HG02759 (cell line): ENCODE results near the gene PPP1R2C.

Source experiments
- ATAC-seq: cut with Tn5 transposase; IDR thresholded peaks from one replicate; pipeline ENCODE4 v1.9.1; 2021; ENCODE audit warnings: mild to moderate bottlenecking, moderate library complexity; ENCODE audit not compliant: unreplicated experiment

PPP1R2C gene

DNA sequence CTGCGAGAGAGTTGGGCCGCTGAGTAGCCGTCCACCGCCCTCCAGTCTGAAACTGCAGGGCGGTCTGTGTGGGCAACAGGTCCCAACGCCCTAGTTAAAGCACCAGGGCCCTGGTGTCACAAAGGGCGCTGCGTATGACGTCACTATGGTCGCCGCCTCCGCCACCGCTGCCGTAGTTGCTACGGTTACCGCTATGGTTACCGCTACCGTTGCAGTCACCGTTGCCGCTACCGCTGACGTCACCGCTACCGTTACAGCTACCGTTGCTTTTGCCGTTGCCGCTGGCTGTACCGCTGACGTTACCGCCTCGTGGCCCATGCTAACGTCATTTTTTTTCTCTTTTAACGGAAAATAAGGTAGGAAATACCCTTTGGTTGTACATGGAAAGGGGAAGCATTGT is at the start of gene PPP1R2C:
TSS of gene PPP1R2C (minus strand) at position 68 of the 400 bp plus-strand sequence. CDS start 84 bp downstream, outside the sequence.
- ATAC-seq = no peak

DNA sequence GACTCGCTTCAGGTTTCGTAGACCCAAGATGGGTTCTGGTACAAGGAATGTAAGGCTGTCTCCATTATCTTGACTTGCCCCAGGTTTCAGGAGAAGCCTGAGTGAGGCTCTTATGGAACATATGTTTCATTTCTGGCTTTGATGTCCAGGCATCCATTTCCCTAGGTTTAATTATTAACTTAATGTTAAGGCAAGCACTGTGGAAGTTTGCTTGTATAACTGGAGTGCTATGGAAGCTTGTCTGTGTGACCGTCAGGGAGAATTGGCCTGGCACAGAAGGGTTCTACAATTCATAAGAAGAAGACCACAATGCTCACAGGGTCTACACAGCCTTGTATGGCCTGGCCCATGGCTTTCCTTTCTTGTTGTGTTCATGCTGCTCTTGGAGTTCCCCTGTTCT is 47.2 kb upstream of the PPP1R2C start:
- no peak for ATAC-seq

DNA sequence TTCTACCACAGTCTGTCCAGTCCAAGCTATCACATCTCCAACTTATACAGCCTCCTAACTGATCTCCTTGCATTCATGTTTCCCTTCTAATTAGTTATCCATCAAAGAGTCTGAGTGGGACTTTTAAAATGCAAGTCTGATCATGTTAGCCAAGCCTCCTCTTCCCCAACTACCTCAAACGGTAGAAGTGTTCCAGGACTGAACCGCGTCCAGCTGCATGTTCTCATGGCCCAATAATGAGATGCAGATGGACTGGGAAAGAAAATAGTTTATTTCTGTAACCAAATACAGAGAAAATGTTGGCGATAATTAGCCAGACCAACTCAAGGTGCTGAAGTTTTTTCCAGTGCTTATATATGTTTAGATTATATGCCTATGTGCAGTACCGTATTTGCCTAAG is 46.6 kb upstream of the PPP1R2C start:
- ATAC-seq = no peak

DNA sequence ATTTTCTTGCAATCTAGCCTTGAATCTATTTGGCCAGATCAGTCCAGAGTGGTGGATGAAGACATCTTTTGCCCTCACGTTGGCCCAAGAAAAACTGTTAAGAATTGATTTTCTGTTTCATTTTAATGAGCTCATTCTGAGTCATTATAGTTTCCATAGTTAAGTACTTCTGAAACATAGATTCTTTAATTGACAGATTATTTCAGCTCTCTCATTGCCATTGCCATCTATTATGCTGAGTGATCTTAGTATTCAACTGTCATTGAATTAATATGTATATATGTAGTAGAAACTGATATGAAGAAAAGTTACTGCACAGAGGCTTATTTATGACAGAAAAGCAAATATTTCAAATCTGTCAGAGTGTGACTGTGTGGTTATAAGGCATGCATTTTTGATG is 45.5 kb upstream of the PPP1R2C start:
- no peak for ATAC-seq

DNA sequence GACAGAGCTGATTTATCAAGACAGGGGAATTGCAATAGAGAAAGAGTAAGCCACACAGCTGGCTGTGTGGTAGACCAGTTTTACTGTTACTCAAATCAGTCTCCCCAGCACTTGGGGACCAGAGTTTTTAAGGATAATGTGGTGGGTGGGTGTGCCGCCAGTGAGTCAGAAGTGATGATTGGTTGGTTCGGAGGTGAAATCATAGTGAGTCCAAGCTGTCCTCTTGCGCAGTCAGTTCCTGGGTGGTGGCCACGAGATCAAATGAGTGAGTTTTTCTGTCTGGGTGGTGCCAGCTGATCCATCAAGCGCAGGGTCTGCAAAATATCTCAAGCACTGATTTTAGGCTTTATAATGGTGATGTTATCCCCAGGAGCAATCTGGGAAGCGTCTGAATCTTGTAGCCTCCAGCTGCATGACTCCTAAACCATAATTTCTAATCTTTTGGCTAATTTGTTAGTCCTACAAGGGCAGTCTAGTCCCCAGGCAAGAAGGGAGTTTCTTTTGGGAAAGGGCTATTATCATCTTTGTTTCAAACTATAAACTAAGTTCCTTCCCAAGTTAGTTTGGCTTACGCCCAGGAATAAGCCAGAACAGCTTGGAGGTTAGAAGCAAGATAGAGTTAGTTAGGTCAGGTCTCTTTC is 44.0 kb upstream of the PPP1R2C start:
- ATAC-seq = no peak

DNA sequence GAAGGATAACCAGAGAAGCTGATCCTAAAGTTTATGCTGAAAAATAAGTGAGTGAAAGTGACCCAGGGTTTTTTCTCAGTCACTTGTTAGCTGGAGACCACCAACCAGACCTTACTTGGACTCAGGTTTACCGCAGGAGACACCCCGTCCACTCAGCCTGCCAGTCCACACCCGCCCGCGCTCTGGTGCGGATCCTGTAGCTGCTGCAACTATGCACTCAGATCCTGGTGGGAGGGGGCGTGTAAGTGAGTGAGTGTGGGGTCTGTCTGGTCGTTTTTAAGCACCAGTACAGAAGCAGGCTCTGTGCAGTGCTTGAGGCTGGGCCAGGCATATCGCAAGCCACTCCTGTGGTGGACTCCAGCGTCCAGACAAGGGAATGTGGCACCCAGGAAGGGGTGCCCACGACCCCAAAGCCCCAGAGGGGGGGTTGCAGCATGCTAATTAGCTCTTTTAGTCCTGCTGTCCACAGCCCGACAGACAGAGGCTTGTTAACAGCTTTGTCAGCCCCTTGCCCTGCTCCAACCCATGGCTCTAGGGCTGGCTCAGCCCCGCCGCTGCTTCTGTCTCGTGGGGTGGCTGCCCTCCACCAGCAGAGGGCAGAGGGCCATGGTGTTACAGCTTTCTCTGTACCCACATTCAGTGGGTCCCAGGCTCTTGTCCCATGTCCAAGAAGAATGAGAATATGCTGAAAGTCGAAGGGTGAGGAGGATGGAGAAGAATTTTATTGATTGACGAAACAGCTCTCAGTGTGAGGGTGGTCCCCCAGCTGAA is 40.4 kb upstream of the PPP1R2C start:
- no peak for ATAC-seq

DNA sequence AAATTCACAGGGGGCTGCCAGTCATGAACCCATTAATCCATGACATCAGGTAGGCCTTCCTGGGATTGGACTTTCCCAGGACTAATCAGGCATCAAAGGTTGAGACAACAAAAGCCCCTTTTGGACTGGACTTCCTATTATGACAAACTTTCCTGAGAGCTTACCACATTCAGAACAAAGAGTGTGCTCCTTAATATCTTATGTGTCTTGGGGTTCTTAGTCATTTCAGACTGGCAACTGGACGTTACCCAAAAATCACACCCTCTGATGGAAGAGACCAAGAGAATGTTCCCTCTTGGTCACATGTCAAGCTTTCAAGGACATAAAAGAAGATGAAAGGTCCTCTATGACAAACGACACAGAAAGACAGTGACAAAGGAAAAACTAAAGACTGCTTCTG is 31.6 kb upstream of the PPP1R2C start:
- no peak for ATAC-seq

DNA sequence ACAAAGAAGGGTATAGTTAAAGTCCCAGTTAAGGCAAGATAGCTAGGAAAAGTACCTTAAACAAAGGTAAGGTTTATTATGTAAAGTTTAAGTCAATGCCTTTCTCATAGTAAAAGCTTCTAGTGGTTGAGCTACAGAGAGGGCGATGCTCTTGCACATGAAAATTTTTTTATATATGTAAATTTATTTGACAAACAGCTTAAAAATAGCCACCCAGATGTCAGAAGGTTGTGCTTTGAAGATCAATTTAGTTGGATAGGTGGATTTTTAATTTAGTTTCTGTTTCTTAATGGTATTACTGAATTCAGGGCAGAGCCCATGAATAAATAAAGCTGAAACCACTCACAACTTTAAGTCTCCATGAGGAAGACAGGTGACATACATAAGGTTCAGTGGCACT is 29.4 kb upstream of the PPP1R2C start:
- no peak for ATAC-seq

DNA sequence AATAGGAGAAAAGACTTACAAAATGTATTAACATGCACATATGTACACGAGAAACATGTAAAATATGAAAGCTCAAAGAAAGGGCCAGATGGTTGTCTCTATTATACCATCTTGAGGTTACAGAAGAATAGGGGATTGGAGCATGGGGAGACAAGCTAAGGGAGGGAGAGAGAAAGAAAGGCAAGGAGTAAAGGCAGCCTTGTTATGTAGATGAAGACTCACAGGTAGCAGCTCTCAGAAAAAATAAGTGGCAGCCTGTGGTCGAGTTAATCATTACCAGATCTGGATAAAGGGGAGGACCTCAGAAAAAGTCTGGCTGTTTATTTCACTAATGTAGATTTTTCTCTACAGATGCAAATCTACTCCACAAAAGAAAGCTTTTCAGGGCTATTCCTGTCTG is 26.6 kb upstream of the PPP1R2C start:
- no peak for ATAC-seq

DNA sequence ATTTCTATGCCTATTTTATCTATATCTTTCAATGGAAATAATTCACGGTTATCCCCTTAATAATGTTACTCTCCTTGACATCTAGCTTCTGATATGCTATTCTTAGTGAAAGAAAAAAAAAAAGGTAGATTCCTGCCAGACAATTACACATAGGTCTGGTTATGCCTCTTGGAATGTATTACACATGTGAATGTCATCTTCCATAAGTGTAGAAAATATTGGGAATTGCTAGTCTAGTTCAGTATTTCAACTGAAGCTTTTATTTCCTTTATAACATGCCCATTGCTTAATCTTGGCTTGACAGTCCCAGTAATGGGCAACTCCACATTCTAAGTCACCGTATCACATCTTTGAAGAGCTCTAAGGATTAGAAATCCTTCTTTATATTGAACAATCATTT is 25.4 kb upstream of the PPP1R2C start:
- ATAC-seq = no peak

DNA sequence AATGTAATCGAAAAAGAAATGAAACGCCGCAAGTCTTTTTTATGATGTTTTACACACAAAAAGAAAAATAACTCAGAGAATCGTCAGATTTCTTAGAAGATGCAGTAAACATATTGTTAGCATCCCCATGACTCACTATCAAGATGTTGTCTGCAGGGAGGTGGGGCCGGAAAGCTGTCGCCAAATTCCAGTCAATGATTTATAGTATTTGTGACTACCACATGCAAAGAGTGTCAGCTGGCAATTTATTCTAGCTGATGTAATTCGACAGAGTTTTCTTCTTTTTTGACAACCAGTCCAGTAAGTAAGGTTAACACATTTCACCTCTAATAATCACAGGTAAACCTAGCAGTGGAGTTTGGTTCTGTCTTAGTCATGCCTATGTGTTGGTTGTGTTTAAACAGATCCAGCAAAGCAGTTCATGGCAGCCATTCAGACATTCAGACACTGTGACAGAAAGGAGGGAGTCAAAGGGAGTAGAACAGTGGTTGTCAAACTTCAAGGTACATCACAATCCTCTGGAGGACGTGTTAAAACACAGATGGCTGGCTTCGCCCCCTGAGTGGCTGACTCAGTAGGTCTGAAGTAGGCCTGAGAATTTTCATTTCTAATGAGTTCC is 19.8 kb upstream of the PPP1R2C start:
- no peak for ATAC-seq

DNA sequence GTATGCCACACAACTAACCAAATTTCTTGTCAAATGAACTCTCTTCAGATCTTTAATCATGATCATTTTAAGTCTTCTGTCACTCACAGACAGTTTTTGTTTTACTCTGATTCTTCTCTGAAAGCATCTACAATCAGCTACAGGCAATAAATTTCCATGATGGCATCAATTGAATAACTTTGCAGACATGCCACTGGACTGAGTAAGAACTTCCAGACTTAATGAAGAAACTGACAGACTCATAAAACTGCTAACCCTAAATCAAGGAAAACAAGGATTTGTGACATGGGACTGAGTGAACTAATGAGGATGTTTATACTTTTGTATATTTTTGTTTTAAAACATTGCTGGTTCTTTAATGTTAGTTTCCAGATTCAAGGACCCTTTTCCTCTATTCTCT is 5.5 kb upstream of the PPP1R2C start:
- ATAC-seq = no peak

DNA sequence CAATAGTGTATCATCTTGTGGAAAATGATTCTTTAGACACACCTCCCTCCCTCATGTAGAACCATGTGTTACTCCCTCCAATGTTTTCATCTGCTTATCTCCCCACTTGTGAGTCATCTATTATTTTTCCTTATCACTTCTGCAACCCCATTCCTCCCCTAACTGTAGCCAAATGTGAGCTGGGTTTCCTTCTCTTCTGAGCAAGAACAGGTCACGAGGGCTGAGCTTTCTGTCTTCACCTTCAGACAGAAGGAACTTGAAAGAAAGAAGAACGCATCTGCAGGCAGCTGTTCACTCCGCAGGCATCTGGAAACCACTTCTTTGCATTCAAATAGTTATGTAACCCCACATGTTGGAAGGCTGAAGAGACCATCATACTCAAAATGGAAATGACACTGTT is 1.8 kb downstream of the PPP1R2C start:
- peak; percentile 62 for ATAC-seq

DNA sequence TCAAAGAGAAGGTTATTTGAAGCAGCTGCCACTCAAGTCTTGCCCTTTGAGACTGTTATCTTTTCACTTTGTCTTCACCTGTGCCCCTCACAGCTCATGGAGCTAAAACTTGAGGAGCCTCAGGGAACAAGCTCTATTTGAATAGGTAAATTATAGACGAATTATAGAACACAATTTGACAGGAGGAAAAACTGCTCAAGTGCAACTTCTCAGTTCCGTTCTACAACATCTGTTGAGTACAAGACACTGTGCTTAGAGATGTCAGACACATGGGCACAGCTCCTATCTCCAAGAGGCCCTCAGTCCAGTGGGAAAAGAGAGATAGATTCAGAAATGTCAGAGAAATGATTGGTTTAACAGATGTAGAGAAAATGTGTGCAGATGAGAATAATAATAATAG is 5.1 kb downstream of the PPP1R2C start:
- ATAC-seq = no peak

DNA sequence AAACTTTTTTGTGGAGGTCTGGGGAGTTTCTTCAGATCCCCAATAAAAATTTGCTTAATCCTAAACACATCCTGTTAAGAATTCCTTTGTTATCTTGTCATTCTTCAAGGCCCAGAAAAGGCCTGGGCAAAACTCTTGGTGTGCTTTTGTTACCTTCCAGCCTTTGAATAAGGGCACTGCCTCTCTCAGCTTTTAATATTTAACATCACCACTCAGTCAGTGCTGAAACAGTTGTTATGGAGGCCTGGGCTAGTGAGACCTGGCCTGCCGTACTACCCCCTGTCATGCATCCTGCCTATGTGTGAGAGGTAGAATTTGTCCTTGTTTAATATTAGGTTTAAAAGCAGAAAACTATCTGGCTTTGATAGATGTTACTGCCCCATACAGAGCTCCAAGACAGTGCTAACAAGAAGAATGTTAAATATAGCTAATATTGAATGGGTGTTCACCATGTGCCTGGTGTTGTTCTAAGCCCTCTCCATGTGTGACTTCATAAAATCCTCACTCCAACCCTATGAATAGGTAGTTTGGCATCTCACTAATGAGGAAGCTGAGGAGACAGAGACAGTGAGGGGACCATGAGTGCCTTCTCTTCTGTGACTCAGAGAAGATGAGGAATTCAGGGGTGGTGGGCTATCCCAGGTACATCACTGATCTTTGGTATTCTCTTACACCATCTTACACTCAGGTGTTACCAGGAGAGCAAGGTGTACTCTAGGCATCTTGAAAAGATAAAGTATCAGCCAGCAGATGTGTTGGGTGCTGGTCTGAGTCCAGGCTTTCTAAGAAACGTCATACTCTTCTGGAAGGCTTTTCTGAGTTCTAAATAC is 6.2 kb downstream of the PPP1R2C start:
- ATAC-seq = no peak

DNA sequence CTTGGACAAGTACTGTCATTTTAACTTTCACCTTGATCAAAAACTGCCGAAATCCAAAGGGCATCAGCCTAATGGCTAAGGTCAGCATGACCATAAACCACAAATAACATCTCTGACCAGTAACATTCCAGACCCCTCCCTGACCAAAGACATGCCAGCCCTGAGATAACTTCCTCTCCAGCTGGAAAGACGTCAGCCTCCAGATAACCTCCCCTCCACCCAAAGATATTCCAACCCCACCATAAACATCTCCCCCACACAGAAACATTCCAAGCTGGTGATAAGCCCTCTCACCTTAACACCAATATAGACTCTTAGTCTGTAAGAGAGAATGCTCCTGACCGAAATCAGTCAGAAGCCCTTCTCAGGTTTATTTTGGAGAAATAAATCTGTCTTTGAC is 7.4 kb downstream of the PPP1R2C start:
- no peak for ATAC-seq

DNA sequence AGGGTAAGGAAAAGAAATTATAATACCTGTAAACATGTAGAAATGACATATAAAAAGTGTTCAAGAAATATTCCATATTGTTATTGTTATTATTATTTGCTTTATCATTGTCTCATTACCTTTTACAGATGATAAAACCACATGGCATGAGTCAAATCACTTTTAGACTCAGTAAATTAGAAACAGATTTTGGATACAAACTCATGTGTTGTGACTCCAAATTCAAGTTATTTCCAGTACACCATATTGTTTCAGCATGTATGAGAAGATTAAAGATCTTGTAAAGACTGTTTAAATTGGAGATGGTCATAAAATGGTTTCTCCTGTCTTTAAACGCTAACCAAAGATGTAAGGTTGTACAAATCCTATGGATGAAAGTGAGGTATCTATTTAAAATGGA is 18.1 kb downstream of the PPP1R2C start:
- no peak for ATAC-seq

DNA sequence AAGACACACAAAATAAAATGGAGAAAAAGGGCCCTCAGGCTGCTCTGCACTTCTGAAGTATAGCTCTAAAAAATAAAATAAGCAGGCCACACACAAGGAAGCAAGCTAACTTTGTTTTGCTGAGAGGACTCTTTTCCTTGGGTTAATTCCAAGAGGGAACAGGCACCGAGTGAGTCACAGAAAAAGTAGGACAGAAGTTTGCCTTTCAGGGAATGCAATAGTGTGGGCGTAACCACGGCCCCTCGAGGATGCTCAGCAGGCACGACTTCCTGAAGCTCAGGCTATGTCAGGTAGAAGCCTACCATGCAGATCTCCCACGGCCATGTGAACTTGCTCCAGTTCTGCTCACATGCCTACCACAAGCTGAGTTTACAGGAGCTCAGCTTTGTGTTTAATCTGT is 22.1 kb downstream of the PPP1R2C start:
- ATAC-seq = no peak

DNA sequence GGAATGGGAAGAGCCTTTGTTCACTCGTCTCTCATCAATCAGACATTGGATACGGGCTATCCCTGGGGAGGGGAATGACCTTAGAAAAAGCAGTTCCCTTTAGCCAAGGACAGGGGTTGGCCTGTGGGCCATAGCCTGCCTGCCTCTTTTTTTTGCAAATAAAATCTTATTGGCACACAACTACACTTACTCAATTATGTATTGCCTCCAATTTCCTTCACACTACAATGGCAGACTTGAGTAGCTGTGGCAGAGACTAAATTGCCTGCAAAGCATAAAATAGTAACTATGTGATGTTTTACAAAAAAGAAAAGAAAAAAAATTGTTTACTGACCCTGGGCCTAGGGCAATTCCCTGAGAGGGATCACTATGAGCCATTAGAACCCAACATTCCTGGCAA is 23.4 kb downstream of the PPP1R2C start:
- ATAC-seq = no peak

DNA sequence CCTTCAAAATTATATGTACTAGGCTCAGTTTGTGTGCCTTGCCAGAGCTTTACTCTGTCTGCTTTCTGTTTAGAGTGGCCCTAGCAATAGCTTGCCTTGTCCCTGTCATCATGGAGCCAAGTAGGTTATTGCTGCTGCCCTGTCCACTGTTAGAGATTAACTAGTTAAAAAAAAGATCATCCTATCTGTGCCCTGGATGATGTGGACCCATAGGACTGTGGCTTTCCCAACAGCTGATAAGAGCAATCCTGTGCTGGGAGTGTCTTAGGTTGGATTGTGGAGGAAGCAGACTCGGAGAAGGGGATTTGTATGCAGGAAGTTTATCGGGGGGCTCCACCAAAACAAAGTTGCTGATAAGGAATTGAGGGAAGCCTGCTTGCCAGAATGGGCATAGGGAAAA is 23.8 kb downstream of the PPP1R2C start:
- ATAC-seq = no peak

DNA sequence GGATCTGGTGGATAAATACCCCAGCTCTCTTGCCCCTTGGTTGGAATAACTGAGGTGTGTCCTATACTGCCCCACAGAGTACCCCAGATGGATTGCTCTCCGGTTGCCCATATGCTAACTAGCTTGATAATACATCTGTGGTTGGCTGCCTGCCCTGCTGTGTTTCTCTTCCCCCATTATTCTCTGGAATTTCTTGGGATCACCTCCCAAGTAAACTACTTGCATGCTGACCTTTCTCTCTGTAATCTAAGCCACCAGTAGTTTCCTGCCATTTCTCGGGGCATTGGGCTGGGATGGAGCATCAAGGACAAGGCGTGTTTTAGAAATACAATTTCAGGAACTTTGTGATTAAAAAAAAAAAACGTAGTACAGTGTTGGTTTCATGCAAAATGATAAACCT is 25.2 kb downstream of the PPP1R2C start:
- no peak for ATAC-seq
